ENCODE measurements around the gene MMS19.
"Not testable (repeated sequence)": the region's sequence is repeated elsewhere in the genome, so short reads cannot be mapped to it uniquely, and the experiment has no call there.

Gene MMS19

GRCh38 chr10:97425964-97426775 lies 72.1 kb downstream of the MMS19 start, which contains the start of gene PGAM1:
PGAM1 (plus strand) TSS chr10:97426191; CDS start chr10:97426308, 117 bp downstream.
- peak; percentile 97 for DNase-seq

GRCh38 chr10:97423757-97424098 lies 74.5 kb downstream of the MMS19 start:
- DNase-seq = not testable (repeated sequence)

- no peak for DNase-seq
Observed at GRCh38 chr10:97416565-97416964, 81.7 kb downstream of the MMS19 start.

GRCh38 chr10:97412891-97413304 lies 85.3 kb downstream of the MMS19 start:
- no peak for DNase-seq

- no peak for DNase-seq
Observed at GRCh38 chr10:97411406-97411805, 86.8 kb downstream of the MMS19 start.

- DNase-seq = no peak
Observed at GRCh38 chr10:97408496-97408992, 89.7 kb downstream of the MMS19 start.

All from fibroblast of skin of scalp (primary cell).